WI38 (cell line): Measurements from ENCODE around the gene CIRBP.

Source experiments
- H3K4me3 ChIP-seq: 2 replicates; pipeline ENCODE4 v1.5.1; 2011; ENCODE audit warnings: low read depth, mild to moderate bottlenecking, control low read depth, low read length
- CTCF ChIP-seq: IDR thresholded peaks from 2 replicates; pipeline ENCODE4 v1.5.1; 2012; ENCODE audit warnings: low read depth, mild to moderate bottlenecking, control low read depth, low read length

CIRBP gene

DNA sequence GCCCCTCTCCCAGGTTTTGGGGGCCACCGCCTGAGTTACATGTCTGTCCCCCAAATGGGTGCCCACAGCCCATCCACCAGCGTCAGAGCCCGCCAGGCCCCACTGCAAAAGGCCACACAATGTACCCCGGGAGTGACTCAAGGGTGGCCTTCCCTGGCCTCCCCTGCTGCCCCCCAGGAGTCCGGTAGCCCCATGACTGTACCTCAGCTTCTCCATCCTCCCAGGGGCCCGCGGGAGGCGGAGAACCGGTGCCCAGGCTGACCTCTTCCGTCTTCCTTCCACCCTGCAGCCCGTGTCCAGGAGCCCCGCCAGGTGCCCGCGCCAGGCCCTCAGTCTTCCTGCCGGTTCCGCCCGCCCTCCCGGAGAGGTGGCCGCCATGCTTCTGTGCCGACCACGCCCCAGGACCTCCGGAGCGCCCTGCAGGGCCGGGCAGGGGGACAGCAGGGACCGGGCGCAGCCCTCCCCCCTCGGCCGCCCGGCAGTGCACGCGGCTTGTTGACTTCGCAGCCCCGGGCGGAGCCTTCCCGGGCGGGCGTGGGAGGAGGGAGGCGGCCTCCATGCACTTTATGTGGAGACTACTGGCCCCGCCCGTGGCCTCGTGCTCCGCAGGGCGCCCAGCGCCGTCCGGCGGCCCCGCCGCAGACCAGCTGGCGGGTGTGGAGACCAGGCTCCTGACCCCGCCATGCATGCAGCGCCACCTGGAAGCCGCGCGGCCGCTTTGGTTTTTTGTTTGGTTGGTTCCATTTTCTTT lies 41.7 kb upstream of the CIRBP start:
- no peak for TF ChIP-seq CTCF

GRCh38 chr19:1228161-1228957 lies 40.8 kb upstream of the CIRBP start:
- TF ChIP-seq CTCF, result no peak
- no peak overlapping the region for H3K4me3 ChIP-seq

More for the DNA sequence above, 41.7 kb upstream of the CIRBP start:
- no peak overlapping the region for H3K4me3 ChIP-seq

DNA sequence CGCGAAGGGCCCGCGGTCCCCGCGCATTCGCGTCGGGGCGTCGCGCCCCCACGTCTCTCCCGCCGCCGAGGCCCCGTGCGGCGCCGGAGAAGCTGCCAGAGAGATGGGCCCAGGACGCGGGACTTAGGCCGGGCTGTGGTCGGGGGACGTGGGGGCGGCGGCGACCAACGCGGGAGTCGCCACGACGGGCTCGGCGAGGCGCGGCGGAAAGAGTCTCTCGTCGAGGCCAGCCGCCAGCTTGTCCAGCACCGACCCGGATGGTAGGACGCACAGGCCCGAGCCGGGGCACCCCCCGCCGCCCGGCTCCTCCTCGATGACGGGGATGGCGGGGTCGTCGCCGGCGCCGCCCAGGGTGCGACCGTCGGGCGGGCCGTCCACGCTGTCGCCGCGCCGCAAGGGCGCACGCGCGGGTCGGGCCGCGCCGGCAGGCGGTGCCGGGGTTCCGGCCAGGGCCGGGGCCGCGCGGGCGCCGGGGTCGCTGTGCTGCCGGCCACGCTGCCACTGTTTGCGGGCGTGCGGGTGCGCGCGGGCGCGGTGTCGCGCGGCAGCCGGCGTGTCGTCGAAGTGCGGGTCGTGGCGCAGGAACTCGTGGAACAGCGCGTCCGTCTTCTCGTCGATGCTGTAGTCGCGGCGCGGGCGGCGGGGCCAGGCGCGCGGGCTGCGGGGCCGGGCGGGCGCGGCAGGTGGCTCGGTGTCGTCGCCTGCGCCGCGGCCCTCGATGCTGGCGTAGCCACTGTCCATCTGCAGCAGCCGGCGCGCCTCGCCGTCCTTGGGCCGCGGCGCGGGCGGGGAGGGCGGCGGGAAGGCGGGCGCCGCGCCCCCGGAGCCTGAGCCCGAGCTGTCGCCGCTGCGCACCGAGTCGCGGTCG lies 39.8 kb upstream of the CIRBP start:
- no peak overlapping the region for H3K4me3 ChIP-seq
- TF ChIP-seq CTCF, result no peak

DNA sequence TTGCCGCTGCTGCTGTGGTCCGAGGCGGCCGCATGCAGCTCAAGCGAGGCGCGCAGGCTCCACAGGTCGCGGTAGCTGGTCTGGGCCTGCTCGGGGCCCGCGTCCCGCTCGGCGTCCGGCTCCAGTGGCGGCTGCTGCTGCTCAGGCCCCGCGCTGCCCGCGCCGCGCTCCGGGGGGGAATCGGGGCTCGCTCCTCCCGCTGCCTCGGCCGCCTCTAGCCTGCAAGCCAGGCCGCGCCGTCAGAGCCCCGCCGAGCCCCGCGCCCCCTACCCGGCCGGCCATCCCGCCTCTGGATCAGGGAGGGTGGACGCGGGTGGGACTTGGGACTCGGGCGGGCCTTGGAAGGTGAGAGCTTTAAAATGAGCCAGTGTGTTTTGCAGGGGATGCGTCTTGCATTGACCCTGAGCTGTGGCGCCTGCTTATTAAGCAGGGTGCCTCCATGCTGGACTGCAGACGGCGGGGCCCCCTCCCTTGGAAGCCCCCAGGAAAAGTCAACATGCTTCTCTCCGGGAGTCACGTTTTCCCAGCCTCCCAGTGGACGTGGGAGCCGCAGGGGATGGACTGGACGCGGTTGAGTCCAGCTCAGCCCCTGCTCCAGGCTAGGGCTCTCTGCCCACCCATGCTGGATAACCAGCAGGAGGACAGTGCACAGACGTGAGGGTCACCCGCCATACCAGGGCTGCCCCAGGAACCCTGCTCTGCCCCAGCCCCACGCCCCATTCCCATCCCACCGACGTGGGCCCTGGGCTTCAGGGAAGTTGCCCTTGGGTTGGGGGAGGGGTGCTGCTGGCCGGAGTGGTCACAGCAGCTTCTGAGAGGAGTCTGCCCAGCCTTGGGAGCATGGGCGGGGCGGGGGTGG lies 39.0 kb upstream of the CIRBP start:
- no peak for TF ChIP-seq CTCF
- H3K4me3 ChIP-seq, result no peak overlapping the region

DNA sequence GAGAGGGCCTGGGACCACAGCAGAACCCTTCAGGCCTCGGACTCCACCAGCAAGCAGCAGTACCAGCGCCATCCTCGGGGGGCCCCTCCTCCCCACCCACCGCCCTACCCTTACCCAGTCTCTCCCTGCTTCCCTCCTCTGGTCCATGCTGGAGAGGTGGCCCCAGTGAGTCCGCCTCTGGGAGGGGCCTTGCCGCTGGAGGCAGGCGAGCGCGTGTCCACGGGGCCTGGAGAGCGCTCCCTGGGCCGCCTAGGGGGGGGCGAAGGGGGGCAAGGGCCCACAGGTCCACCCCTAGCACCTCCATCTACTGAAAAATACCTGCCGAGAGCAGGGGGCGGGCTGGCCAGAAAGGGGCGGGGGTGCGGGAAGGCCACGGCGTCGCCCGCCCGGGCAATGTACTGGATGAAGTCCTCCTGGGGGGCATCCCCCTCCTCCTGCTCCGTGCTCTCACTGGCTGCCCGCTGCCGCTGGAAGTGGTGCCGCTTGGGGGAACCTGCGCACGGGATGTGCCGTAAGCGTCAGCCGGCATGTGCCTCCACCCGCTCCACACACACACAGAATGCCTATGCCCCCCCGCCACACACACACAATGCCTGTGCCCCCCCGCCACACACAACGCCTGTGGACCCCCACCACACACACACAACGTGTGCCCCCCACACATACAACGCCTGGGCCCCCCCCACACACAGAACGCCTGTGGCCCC lies 38.2 kb upstream of the CIRBP start:
- no peak overlapping the region for H3K4me3 ChIP-seq
- no peak for TF ChIP-seq CTCF
